CD4-positive, alpha-beta T cell treated with Interferon alpha-2 for 1 hour (primary cell): ENCODE measurements around the gene AGPAT3.

Source experiments
- DNase-seq, 2 donors: peaks; one replicate each; pipeline ENCODE4 v3.0.0-alpha.2; 2020 to 2022

The AGPAT3 gene

DNA sequence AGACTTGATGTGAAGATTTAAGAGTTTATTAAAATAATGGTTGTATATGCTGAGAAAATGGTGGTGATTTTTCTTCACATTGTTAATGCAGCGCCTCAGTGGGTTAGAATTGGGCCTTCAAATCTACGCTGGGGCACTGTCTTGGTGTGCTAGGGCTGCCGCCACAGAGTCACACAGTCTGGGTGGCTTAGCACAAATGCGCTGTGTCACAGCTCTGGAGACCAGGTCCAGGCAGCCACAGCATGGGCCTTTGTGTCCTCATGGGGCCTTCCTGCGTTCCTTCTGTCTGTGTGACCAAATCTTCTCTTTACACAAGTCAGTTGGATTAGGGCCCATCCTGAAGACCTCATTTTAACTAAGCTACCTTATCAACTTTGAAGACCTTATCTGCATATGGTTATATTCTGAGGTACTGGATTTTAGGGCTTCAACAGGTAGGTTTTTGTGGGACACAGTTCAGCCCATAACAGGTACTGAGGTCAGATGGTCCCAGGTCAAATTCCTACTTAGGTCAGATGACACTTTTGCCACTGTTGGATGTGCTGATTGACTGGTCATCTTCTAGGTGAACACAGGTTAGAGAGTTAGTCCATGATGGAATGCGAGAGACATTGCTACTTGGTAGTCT is 164.6 kb downstream of the AGPAT3 start:
- no peak for DNase-seq

DNA sequence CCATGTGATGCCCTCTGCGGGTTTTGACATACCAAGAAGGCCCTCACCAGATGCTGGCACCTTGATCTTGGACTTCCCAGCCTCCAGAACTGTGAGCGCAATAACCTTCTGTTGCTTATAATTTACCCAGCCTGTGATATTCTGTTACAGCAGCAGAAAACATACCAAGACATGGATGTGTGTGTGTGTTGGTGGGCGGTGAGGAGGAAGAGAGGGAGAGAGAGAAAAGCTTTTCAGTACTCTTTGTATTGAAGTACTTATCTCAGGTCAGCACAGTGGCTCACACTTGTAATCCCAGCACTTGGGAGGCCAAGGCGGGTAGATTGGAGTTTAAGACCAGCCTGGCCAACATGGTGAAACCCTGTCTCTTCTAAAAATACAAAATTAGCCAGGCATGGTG is 170.2 kb downstream of the AGPAT3 start:
- no peak for DNase-seq
